HL-60/S4 treated with phorbol 12-myristate 13-acetate at 8.2 ng/mL for 4 days and 3 days (cell line): Measurements from ENCODE around the gene GRIA3.
"Not testable (repeated sequence)": the region's sequence is repeated elsewhere in the genome, so short reads cannot be mapped to it uniquely, and the experiment has no call there.

ENCODE experiments used
- in situ Hi-C: fragments of 300-500 bp; cut with MboI; formaldehyde crosslinking; loops from 2 replicates; pipeline ENCODE4 v1.15.0; 2022; ENCODE audit warnings: low sequenced_read_pairs

The GRIA3 gene

GRCh38 chrX:123267220-123267619 is 83.1 kb downstream of the GRIA3 start:
- in situ Hi-C loops, result no loop called here

- in situ Hi-C loops, result no loop called here
Observed at GRCh38 chrX:123271902-123272301, 87.8 kb downstream of the GRIA3 start.

GRCh38 chrX:123272630-123273029 is 88.6 kb downstream of the GRIA3 start:
- in situ Hi-C loops, result no loop called here

GRCh38 chrX:123274796-123275195 is 90.7 kb downstream of the GRIA3 start:
- in situ Hi-C loops, result no loop called here

GRCh38 chrX:123277347-123277746 is 93.3 kb downstream of the GRIA3 start:
- in situ Hi-C loops, result no loop called here

GRCh38 chrX:123277821-123278220 is 93.7 kb downstream of the GRIA3 start:
- in situ Hi-C loops, result no loop called here

GRCh38 chrX:123282241-123282640 is 98.2 kb downstream of the GRIA3 start:
- in situ Hi-C loops, result no loop called here

GRCh38 chrX:123283407-123283806 is 99.3 kb downstream of the GRIA3 start:
- in situ Hi-C loops, result not testable (repeated sequence)

GRCh38 chrX:123291623-123292022 is 107.5 kb downstream of the GRIA3 start:
- in situ Hi-C loops, result no loop called here

GRCh38 chrX:123298026-123298425 is 113.9 kb downstream of the GRIA3 start:
- in situ Hi-C loops, result no loop called here

- in situ Hi-C loops, result no loop called here
Observed at GRCh38 chrX:123303429-123303828, 119.4 kb downstream of the GRIA3 start.

- in situ Hi-C loops, result no loop called here
Observed at GRCh38 chrX:123308658-123309057, 124.6 kb downstream of the GRIA3 start.

GRCh38 chrX:123310112-123310511 is 126.0 kb downstream of the GRIA3 start:
- in situ Hi-C loops, result no loop called here

GRCh38 chrX:123311486-123311885 is 127.4 kb downstream of the GRIA3 start:
- in situ Hi-C loops, result no loop called here

GRCh38 chrX:123313486-123313885 is 129.4 kb downstream of the GRIA3 start:
- in situ Hi-C loops, result no loop called here

- in situ Hi-C loops, result no loop called here
Observed at GRCh38 chrX:123320622-123321021, 136.5 kb downstream of the GRIA3 start.

- in situ Hi-C loops, result no loop called here
Observed at GRCh38 chrX:123322536-123322935, 138.5 kb downstream of the GRIA3 start.

- in situ Hi-C loops, result no loop called here
Observed at GRCh38 chrX:123324625-123325024, 140.5 kb downstream of the GRIA3 start.

- in situ Hi-C loops, result no loop called here
Observed at GRCh38 chrX:123330229-123330942, 146.3 kb downstream of the GRIA3 start.

GRCh38 chrX:123331349-123331748 is 147.3 kb downstream of the GRIA3 start:
- in situ Hi-C loops, result no loop called here

- in situ Hi-C loops, result no loop called here
Observed at GRCh38 chrX:123331859-123332258, 147.8 kb downstream of the GRIA3 start.

GRCh38 chrX:123336666-123337065 is 152.6 kb downstream of the GRIA3 start:
- in situ Hi-C loops, result no loop called here
